MG63 (cell line): ENCODE results near the gene TMPRSS3. TPM values are rescaled to one million over a fixed set of nuclear protein-coding genes. Genes with fewer than 3 reads are reported as not detected.

Source experiments
- DNase-seq: peaks from one replicate; pipeline ENCODE4 v3.0.0-alpha.2; 2020
- H3K27me3 ChIP-seq: fragments of 250-450 bp; sonication (Bioruptor Pico); 2 replicates; pipeline ENCODE4 v1.5.1; 2020; ENCODE audit warnings: mild to moderate bottlenecking, moderate library complexity
- H3K36me3 ChIP-seq: fragments of 250-450 bp; sonication (Bioruptor Pico); 2 replicates; pipeline ENCODE4 v1.5.1; 2020; ENCODE audit warnings: mild to moderate bottlenecking, moderate library complexity
- H3K4me3 ChIP-seq: fragments of 250-450 bp; sonication (Bioruptor Pico); 2 replicates; pipeline ENCODE4 v1.5.1; 2020; ENCODE audit warnings: mild to moderate bottlenecking, moderate library complexity
- H3K9me3 ChIP-seq: fragments of 250-450 bp; sonication (Bioruptor Pico); 2 replicates; pipeline ENCODE4 v1.5.1; 2020; ENCODE audit warnings: mild to moderate bottlenecking, moderate library complexity
- total RNA-seq: library from RNA; depleted of rRNA; stranded (reverse); fragments of >200 nt; shearing (Covaris generic); gene quantifications from 2 replicates; pipeline ENCODE4 v1.2.3, GENCODE V29; 2014; ENCODE audit warnings: low replicate concordance

The TMPRSS3 gene
- total RNA-seq, 1 experiment from 2014 or later, result not detected

- peaks cover 5% of the 10 kb centered on the region; the same call in 1 of the 2 replicates for H3K9me3 ChIP-seq
- DNase-seq, result no peak
- no peak overlapping the region for H3K4me3 ChIP-seq
- H3K36me3 ChIP-seq, result no peaks in the 10 kb centered on the region
- peaks cover 4% of the 10 kb centered on the region for H3K27me3 ChIP-seq
Observed at GRCh38 chr21:42357307-42357706, 38.5 kb downstream of the TMPRSS3 start.

- H3K27me3 ChIP-seq, result peaks cover 4% of the 10 kb centered on the region
- H3K4me3 ChIP-seq, result no peak overlapping the region
- DNase-seq, result no peak
- no peaks in the 10 kb centered on the region for H3K36me3 ChIP-seq
- H3K9me3 ChIP-seq, result peaks cover 5% of the 10 kb centered on the region; the same call in 1 of the 2 replicates
Observed at GRCh38 chr21:42356650-42357049, 39.2 kb downstream of the TMPRSS3 start.

GRCh38 chr21:42356046-42356445, 39.8 kb downstream of the TMPRSS3 start:
- DNase-seq, result no peak
- H3K9me3 ChIP-seq, result peaks cover 5% of the 10 kb centered on the region; the same call in 1 of the 2 replicates
- H3K36me3 ChIP-seq, result no peaks in the 10 kb centered on the region
- H3K27me3 ChIP-seq, result peaks cover 4% of the 10 kb centered on the region
- no peak overlapping the region for H3K4me3 ChIP-seq

- Histone ChIP-seq H3K9me3 (no peaks in the 10 kb centered on the region; the same call in 1 of the 2 replicates), H3K4me3 (no peak overlapping the region), H3K27me3 (peaks cover 4% of the 10 kb centered on the region), H3K36me3 (no peaks in the 10 kb centered on the region)
- DNase-seq, result no peak
Observed at GRCh38 chr21:42353623-42354022, 42.2 kb downstream of the TMPRSS3 start.

GRCh38 chr21:42352441-42353095, 43.3 kb downstream of the TMPRSS3 start:
- no peaks in the 10 kb centered on the region for H3K36me3 ChIP-seq
- no peaks in the 10 kb centered on the region; the same call in 1 of the 2 replicates for H3K9me3 ChIP-seq
- peaks cover under 1% of the 10 kb centered on the region for H3K27me3 ChIP-seq
- H3K4me3 ChIP-seq, result no peak overlapping the region
- DNase-seq, result no peak

- DNase-seq, result no peak
- Histone ChIP-seq H3K4me3 (no peak overlapping the region), H3K27me3 (no peaks in the 10 kb centered on the region; the same call in none of the 2 replicates), H3K36me3 (no peaks in the 10 kb centered on the region), H3K9me3 (no peaks in the 10 kb centered on the region; the same call in 1 of the 2 replicates)
Observed at GRCh38 chr21:42351626-42352440, 44.0 kb downstream of the TMPRSS3 start.

- H3K9me3 ChIP-seq, result no peaks in the 10 kb centered on the region; the same call in 1 of the 2 replicates
- peaks cover 2% of the 10 kb centered on the region; the same call in 1 of the 2 replicates for H3K27me3 ChIP-seq
- H3K36me3 ChIP-seq, result no peaks in the 10 kb centered on the region
- no peak within 1 kb of the TSS for H3K4me3 ChIP-seq
- no peak for DNase-seq
Observed at GRCh38 chr21:42350927-42351426, 44.9 kb downstream of the TMPRSS3 start, which contains the start of gene TFF2. TSS of gene TFF2 (minus strand) at chr21:42350994. CDS start at chr21:42350957, 37 bp downstream.

- Histone ChIP-seq H3K36me3 (no peaks in the 10 kb centered on the region), H3K4me3 (no peak overlapping the region), H3K27me3 (peaks cover 2% of the 10 kb centered on the region; the same call in 1 of the 2 replicates), H3K9me3 (no peaks in the 10 kb centered on the region; the same call in 1 of the 2 replicates)
- DNase-seq, result no peak
Observed at GRCh38 chr21:42350318-42350910, 45.4 kb downstream of the TMPRSS3 start.

- Histone ChIP-seq H3K27me3 (peaks cover 2% of the 10 kb centered on the region; the same call in 1 of the 2 replicates), H3K36me3 (no peaks in the 10 kb centered on the region), H3K4me3 (no peak overlapping the region), H3K9me3 (no peaks in the 10 kb centered on the region; the same call in 1 of the 2 replicates)
- no peak for DNase-seq
Observed at GRCh38 chr21:42349420-42350317, 46.2 kb downstream of the TMPRSS3 start.

- DNase-seq, result no peak
- Histone ChIP-seq H3K9me3 (no peaks in the 10 kb centered on the region), H3K4me3 (no peak overlapping the region), H3K27me3 (0 out of 2 replicates have a peak, but pooled peaks cover 2% of the 10 kb centered on the region), H3K36me3 (no peaks in the 10 kb centered on the region)
Observed at GRCh38 chr21:42348762-42349161, 47.1 kb downstream of the TMPRSS3 start.

- H3K27me3 ChIP-seq, result 0 out of 2 replicates have a peak, but pooled peaks cover 2% of the 10 kb centered on the region
- no peaks in the 10 kb centered on the region for H3K36me3 ChIP-seq
- no peak for DNase-seq
- H3K9me3 ChIP-seq, result no peaks in the 10 kb centered on the region
- no peak overlapping the region for H3K4me3 ChIP-seq
Observed at GRCh38 chr21:42347601-42348327, 48.1 kb downstream of the TMPRSS3 start.

- no peak for DNase-seq
- Histone ChIP-seq H3K36me3 (no peaks in the 10 kb centered on the region), H3K4me3 (no peak overlapping the region), H3K9me3 (no peaks in the 10 kb centered on the region), H3K27me3 (0 out of 2 replicates have a peak, but pooled peaks cover 2% of the 10 kb centered on the region)
Observed at GRCh38 chr21:42346866-42347600, 48.8 kb downstream of the TMPRSS3 start.

GRCh38 chr21:42346441-42346840, 49.4 kb downstream of the TMPRSS3 start:
- no peak for DNase-seq
- Histone ChIP-seq H3K27me3 (0 out of 2 replicates have a peak, but pooled peaks cover 2% of the 10 kb centered on the region), H3K9me3 (no peaks in the 10 kb centered on the region), H3K36me3 (no peaks in the 10 kb centered on the region), H3K4me3 (no peak overlapping the region)

GRCh38 chr21:42344631-42345030, 51.2 kb downstream of the TMPRSS3 start:
- H3K27me3 ChIP-seq, result 0 out of 2 replicates have a peak, but pooled peaks cover 2% of the 10 kb centered on the region
- no peak for DNase-seq
- H3K4me3 ChIP-seq, result no peak overlapping the region
- no peaks in the 10 kb centered on the region for H3K36me3 ChIP-seq
- no peaks in the 10 kb centered on the region for H3K9me3 ChIP-seq
